Caco-2 (cell line): ENCODE results near the gene ACRBP. TPM values are rescaled to one million over a fixed set of nuclear protein-coding genes. Genes with fewer than 3 reads are reported as not detected.
A peak's percentile ranks its signal among the peaks of the same experiment; 100 is the strongest.

Experiments
- BruUV-seq: library from RNA; stranded (reverse); fragments of 400-500 nt; replicated peaks from 2 replicates; lab custom pipeline; 2021; lab: Mats Ljungman, UMichigan
- CTCF ChIA-PET: fragments of 300-600 bp; sonication (Branson Sonifier 250); formaldehyde crosslinking; loops from one replicate; lab custom pipeline; 2022; ENCODE audit warnings: antibody characterized with exemption; lab: Charles Lee
- POLR2A ChIA-PET: fragments of 300-600 bp; sonication (Branson Sonifier 250); formaldehyde crosslinking; loops from one replicate; lab custom pipeline; 2022; ENCODE audit warnings: antibody characterized with exemption; lab: Charles Lee
- DNase-seq, 2 experiments: peaks; one replicate each; pipeline versions ENCODE4 v3.0.0 to v3.0.0-alpha.2; 2020 to 2022
- H3K27me3 ChIP-seq: replicated peaks from 2 replicates; pipeline ENCODE4 v1.6.0; 2011; ENCODE audit warnings: low read length; ENCODE audit not compliant: control insufficient read depth, insufficient read depth
- H3K36me3 ChIP-seq: 2 replicates; pipeline ENCODE4 v1.5.1; 2011; ENCODE audit warnings: low read length; ENCODE audit not compliant: control insufficient read depth, insufficient read depth
- H3K4me1 ChIP-seq: fragments of 250-450 bp; sonication (Bioruptor Pico); 2 replicates; pipeline ENCODE4 v1.5.1; 2020; ENCODE audit warnings: mild to moderate bottlenecking
- H3K4me3 ChIP-seq: 2 replicates; pipeline ENCODE4 v1.5.1; 2011; ENCODE audit warnings: low read depth, mild to moderate bottlenecking, control low read depth, low read length
- H3K9me3 ChIP-seq: fragments of 250-450 bp; sonication (Bioruptor Pico); 2 replicates; pipeline ENCODE4 v1.5.1; 2020; ENCODE audit warnings: mild to moderate bottlenecking, moderate library complexity
- H3K27ac Mint-ChIP-seq: one replicate; pipeline ENCODE4 v1.8.0; 2022; ENCODE audit warnings: mixed read lengths; ENCODE audit not compliant: unreplicated experiment
- H3K27me3 Mint-ChIP-seq: one replicate; pipeline ENCODE4 v1.8.0; 2022; ENCODE audit warnings: mixed read lengths; ENCODE audit not compliant: insufficient read depth, unreplicated experiment
- H3K36me3 Mint-ChIP-seq: one replicate; pipeline ENCODE4 v1.8.0; 2022; ENCODE audit warnings: mild to moderate bottlenecking, mixed read lengths; ENCODE audit not compliant: insufficient read depth, unreplicated experiment
- H3K4me1 Mint-ChIP-seq: one replicate; pipeline ENCODE4 v1.8.0; 2022; ENCODE audit warnings: low read depth, mixed read lengths; ENCODE audit not compliant: unreplicated experiment
- H3K4me3 Mint-ChIP-seq: one replicate; pipeline ENCODE4 v1.8.0; 2022; ENCODE audit warnings: mild to moderate bottlenecking, moderate library complexity, mixed read lengths; ENCODE audit not compliant: unreplicated experiment
- H3K9me3 Mint-ChIP-seq: one replicate; pipeline ENCODE4 v1.8.0; 2022; ENCODE audit warnings: mixed read lengths; ENCODE audit not compliant: unreplicated experiment
- intact Hi-C: fragments of 100-400 bp; cut with micrococcal nuclease; formaldehyde crosslinking; loops from one replicate; pipeline ENCODE4 v1.10.0; 2022; ENCODE audit not compliant: unreplicated experiment
- total RNA-seq: library from RNA; stranded (reverse); gene quantifications from 2 replicates; pipeline ENCODE4 v1.2.3, GENCODE V29; 2022
- TF ChIP-seq, protein P1 (sequence below), 2 experiments: fragments of 200-600 bp in 1 of 2; IDR thresholded peaks; 1 replicate in 1 of 2; 2 replicates in 1 of 2; pipeline versions ENCODE4 v1.5.1 to v1.8.0; 2011 to 2022; ENCODE audit warnings: antibody characterized with exemption in 1 of 2, control low read depth in 1 of 2, inconsistent platforms in 1 of 2, low read depth in 1 of 2, low read length in 1 of 2, mild to moderate bottlenecking in 1 of 2, moderate library complexity in 1 of 2; ENCODE audit not compliant: insufficient read depth in 1 of 2, severe bottlenecking in 1 of 2, unreplicated experiment in 1 of 2

The ACRBP gene
- total RNA-seq, 1 experiment from 2014 or later: 0.73 TPM

DNA sequence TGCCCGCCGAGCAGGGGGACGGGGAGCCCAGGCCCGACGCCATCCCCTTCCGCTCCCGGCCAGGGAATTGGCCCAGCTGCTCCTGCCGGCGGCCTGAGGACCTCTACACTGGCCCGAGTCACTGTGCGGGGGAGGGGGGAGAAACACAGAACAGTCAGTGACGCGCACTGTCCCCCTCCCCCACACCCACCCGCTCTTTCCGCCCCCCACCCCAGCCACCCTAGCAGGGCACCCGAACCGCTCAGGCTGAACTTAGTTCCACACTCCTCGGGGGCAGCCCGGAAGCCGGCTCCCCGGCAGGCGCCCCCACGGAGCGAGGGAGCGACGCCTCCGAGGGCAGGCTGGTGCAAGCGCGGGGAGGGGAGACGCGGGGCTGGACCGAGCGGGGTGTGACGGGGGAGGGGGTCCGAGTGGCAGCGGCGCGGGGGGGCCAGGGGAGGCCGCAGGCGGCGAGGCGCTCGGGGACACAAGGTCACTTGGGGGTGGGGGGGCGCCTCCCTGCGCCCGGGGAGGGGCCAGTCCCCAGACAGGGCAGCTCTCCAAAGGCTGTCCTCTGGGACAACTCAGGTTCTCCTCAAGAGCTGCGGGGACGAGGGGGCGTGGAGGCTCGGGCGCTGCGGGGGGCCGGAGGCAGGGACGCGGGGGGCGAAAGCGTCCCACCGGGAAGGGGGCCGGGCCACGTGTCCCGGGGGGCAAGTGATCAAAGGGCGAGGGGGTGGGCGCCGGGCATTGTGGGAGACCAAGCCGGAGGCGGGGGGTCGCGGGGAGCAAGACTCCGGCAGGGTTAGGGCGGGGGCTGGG is 40.7 kb downstream of the ACRBP start:
- Mint-ChIP-seq H3K36me3 (peaks cover 42% of the 10 kb centered on the region), H3K4me1 (peaks cover 21% of the 10 kb centered on the region), H3K27me3 (no peaks in the 10 kb centered on the region), H3K9me3 (no peaks in the 10 kb centered on the region), H3K4me3 (no peak overlapping the region), H3K27ac (no peak overlapping the region)
- no peaks in the 10 kb centered on the region for H3K9me3 ChIP-seq
- ChIA-PET CTCF (interaction anchor here (1.1 kb wide), 1 partner anchor 38 kb away, joined by 3 read pairs; the partner anchor contains the start of gene NOP2), POLR2A (interaction anchor here (0.7 to 1.4 kb wide), 4 partner anchors 72 to 246 kb away, joined by 3 to 24 read pairs (median 3); partner anchors contain the start of genes GAPDH, MRPL51 and USP5)
- H3K27me3 ChIP-seq: no peaks in the 10 kb centered on the region
- intact Hi-C loops: loop anchor here (5.0 kb wide), 1 partner anchor 39 kb away; the partner anchor contains the start of gene NOP2
- H3K4me3 ChIP-seq: peak overlapping the region; percentile 86
- H3K4me1 ChIP-seq: peaks cover 30% of the 10 kb centered on the region
- DNase-seq: peak; percentile 71 to 77
- TF ChIP-seq, protein P1, sequence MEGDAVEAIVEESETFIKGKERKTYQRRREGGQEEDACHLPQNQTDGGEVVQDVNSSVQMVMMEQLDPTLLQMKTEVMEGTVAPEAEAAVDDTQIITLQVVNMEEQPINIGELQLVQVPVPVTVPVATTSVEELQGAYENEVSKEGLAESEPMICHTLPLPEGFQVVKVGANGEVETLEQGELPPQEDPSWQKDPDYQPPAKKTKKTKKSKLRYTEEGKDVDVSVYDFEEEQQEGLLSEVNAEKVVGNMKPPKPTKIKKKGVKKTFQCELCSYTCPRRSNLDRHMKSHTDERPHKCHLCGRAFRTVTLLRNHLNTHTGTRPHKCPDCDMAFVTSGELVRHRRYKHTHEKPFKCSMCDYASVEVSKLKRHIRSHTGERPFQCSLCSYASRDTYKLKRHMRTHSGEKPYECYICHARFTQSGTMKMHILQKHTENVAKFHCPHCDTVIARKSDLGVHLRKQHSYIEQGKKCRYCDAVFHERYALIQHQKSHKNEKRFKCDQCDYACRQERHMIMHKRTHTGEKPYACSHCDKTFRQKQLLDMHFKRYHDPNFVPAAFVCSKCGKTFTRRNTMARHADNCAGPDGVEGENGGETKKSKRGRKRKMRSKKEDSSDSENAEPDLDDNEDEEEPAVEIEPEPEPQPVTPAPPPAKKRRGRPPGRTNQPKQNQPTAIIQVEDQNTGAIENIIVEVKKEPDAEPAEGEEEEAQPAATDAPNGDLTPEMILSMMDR (IDR thresholded peaks at IDR 0.05; ENCODE audit: insufficient read depth in 1 of 2, low read depth in 1 of 2, low read length in 1 of 2, severe bottlenecking in 1 of 2, unreplicated experiment in 1 of 2): peak in 1 of 2 experiments; percentile 1
- H3K36me3 ChIP-seq: peaks cover 6% of the 10 kb centered on the region; the same call in 1 of the 2 replicates
- no TSS peak for BruUV-seq

DNA sequence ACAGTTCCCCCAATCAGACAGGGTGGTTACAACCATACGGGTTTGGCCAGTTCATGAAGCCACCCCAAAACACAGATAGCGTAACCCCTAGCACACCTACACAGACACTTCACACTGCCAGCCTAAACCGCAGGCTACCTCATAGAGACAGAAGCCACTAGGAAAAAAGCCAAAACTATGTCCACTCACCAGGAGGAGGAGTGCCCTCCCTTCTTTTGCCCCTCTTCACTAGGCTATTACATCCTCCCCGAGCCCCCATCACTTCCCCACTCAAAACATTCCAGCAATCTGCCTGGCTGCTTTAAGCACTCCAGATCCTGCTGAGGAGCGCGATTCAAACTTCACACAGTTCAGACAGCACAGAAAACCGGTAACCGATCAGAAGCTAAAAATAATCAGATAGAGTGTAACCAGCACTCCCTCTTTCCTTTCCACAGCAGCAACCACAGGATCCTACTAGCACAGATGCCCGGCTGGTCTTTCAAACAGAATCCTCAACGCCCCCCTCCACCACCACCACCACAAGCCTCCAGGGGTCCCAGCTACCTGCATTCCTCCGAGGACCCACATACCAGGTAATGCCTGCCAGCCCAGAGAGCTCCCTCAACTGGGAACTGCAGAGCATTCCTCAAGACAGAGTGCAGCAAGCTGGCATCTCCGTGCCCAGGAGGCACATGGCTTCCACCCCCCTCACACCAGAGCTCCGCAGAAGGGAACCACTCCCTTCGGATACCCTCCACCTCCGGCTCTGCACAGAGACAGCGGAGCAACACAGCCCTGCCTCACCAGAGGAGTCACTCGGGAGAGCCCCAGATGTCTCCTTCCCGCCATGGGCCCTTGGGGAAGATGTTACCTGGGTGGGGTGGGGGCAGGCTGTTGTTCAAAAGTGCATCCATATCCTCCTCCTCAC is 41.6 kb downstream of the ACRBP start:
- Mint-ChIP-seq H3K27ac (peak overlapping the region; percentile 50), H3K4me3 (no peak overlapping the region), H3K27me3 (no peaks in the 10 kb centered on the region), H3K9me3 (no peaks in the 10 kb centered on the region), H3K4me1 (peaks cover 21% of the 10 kb centered on the region), H3K36me3 (peaks cover 51% of the 10 kb centered on the region)
- TSS peak; percentile 42 for BruUV-seq
- POLR2A ChIA-PET: interaction anchor here (0.7 to 1.4 kb wide), 4 partner anchors 72 to 247 kb away, joined by 3 to 24 read pairs (median 3); partner anchors contain the start of genes GAPDH, MRPL51 and USP5
- Histone ChIP-seq H3K27me3 (no peaks in the 10 kb centered on the region), H3K36me3 (peaks cover 10% of the 10 kb centered on the region; the same call in 1 of the 2 replicates), H3K4me3 (peak overlapping the region; percentile 86), H3K4me1 (peaks cover 30% of the 10 kb centered on the region), H3K9me3 (no peaks in the 10 kb centered on the region)
- DNase-seq: peak in 1 of 2 experiments; percentile 25
- CTCF ChIA-PET: interaction anchor here (1.1 kb wide), 1 partner anchor 38 kb away, joined by 3 read pairs; the partner anchor contains the start of gene NOP2
- intact Hi-C loops: loop anchor here (5.0 kb wide), 1 partner anchor 38 kb away; the partner anchor contains the start of gene NOP2
- TF ChIP-seq, protein P1 (IDR thresholded peaks at IDR 0.05; ENCODE audit: insufficient read depth in 1 of 2, low read depth in 1 of 2, low read length in 1 of 2, severe bottlenecking in 1 of 2, unreplicated experiment in 1 of 2): no peak
